HG02610 (cell line): Measurements from ENCODE around the gene OR52E5.

Experiments
- ATAC-seq: cut with Tn5 transposase; IDR thresholded peaks from one replicate; pipeline ENCODE4 v1.9.1; 2021; ENCODE audit warnings: mild to moderate bottlenecking, moderate library complexity; ENCODE audit not compliant: unreplicated experiment

The OR52E5 gene

GRCh38 chr11:5892908-5893307 lies at the start of gene OR52E5:
TSS of gene OR52E5 (plus strand) at chr11:5893208. CDS start at chr11:5900777, 7,569 bp downstream.
- no peak for ATAC-seq

GRCh38 chr11:5846701-5847100 lies 46.3 kb upstream of the OR52E5 start:
- no peak for ATAC-seq

GRCh38 chr11:5847711-5848110 lies 45.3 kb upstream of the OR52E5 start:
- no peak for ATAC-seq

- ATAC-seq: no peak
These were observed 42.0 kb upstream of the OR52E5 start for GRCh38 chr11:5851002-5851401.

- no peak for ATAC-seq
These were observed 35.4 kb upstream of the OR52E5 start, which contains the start of gene OR52E8 for GRCh38 chr11:5857590-5857989. TSS of gene OR52E8 (minus strand) at chr11:5857690. CDS start at chr11:5857690, 0 bp downstream.

- no peak for ATAC-seq
These were observed 27.2 kb upstream of the OR52E5 start for GRCh38 chr11:5865826-5866225.

GRCh38 chr11:5878564-5878963 lies 14.4 kb upstream of the OR52E5 start:
- ATAC-seq: no peak

GRCh38 chr11:5880329-5880728 lies 12.7 kb upstream of the OR52E5 start, which contains the start of gene OR52E4:
TSS of gene OR52E4 (plus strand) at chr11:5880629. CDS start at chr11:5884293, 3,664 bp downstream.
- no peak for ATAC-seq

- ATAC-seq: no peak
These were observed 11.3 kb upstream of the OR52E5 start for GRCh38 chr11:5881756-5882155.

- ATAC-seq: no peak
These were observed 5.8 kb upstream of the OR52E5 start for GRCh38 chr11:5887172-5887571.

- ATAC-seq: no peak
These were observed 5.3 kb upstream of the OR52E5 start for GRCh38 chr11:5887661-5888060.

GRCh38 chr11:5891216-5891800 lies 1.7 kb upstream of the OR52E5 start:
- no peak for ATAC-seq

- no peak for ATAC-seq
These were observed 6.5 kb downstream of the OR52E5 start for GRCh38 chr11:5899534-5899933.

- no peak for ATAC-seq
These were observed 17.5 kb downstream of the OR52E5 start for GRCh38 chr11:5910540-5910939.

- peak; percentile 93 for ATAC-seq
These were observed 29.9 kb downstream of the OR52E5 start for GRCh38 chr11:5922749-5923426.

- ATAC-seq: peak; percentile 60
These were observed 30.4 kb downstream of the OR52E5 start for GRCh38 chr11:5923427-5923776.

- peak; percentile 53 for ATAC-seq
These were observed 30.8 kb downstream of the OR52E5 start for GRCh38 chr11:5923794-5924193.

GRCh38 chr11:5928271-5928670 lies 35.3 kb downstream of the OR52E5 start:
- ATAC-seq: no peak

- ATAC-seq: no peak
These were observed 35.8 kb downstream of the OR52E5 start for GRCh38 chr11:5928811-5929210.

GRCh38 chr11:5929571-5930368 lies 36.8 kb downstream of the OR52E5 start:
- no peak for ATAC-seq

GRCh38 chr11:5930614-5931013 lies 37.6 kb downstream of the OR52E5 start:
- ATAC-seq: no peak

GRCh38 chr11:5931061-5931460 lies 38.1 kb downstream of the OR52E5 start:
- ATAC-seq: no peak
